Pancreas (tissue), 10 donors: Measurements from ENCODE around the gene LAMA4. TPM values are rescaled to one million over a fixed set of nuclear protein-coding genes. Genes with fewer than 3 reads are reported as not detected.

Experiments
- ATAC-seq, 4 donors: fragments of 200-7000 bp; cut with Tn5 transposase; one replicate each; pipeline versions ENCODE4 v1.8.0 to v1.9.1; 2020; ENCODE audit warnings: mild to moderate bottlenecking in 4 of 4, moderate library complexity in 4 of 4
- DNase-seq, 6 donors: peaks; one replicate each; pipeline ENCODE4 v3.0.0-alpha.2; 2020
- FAIRE-seq: peaks from 2 replicates; lab custom pipeline; 2012; peaks lifted over from hg19 to GRCh38; lab: Jason Lieb, UNC
- H3K27ac ChIP-seq, 4 donors: fragments of 200-600 bp; sonication (generic); 1 replicate in 3 of 4; 2 replicates in 1 of 4; pipeline versions ENCODE4 v1.5.0 to v1.8.0; 2020
- H3K27me3 ChIP-seq, 4 donors: fragments of 200-600 bp; one replicate each; pipeline ENCODE4 v1.8.0; 2021
- H3K36me3 ChIP-seq, 3 donors: fragments of 200-600 bp; sonication (generic) in 1 of 3; one replicate each; pipeline versions ENCODE4 v1.5.0 to v1.8.0; 2020 to 2021
- H3K4me1 ChIP-seq, 3 donors: fragments of 200-600 bp; one replicate each; pipeline ENCODE4 v1.8.0; 2021
- H3K4me3 ChIP-seq, 4 donors: fragments of 200-600 bp; sonication (generic) in 2 of 4; one replicate each; pipeline versions ENCODE4 v1.5.0 to v1.8.0; 2020 to 2021
- H3K9me3 ChIP-seq, 4 donors: fragments of 200-600 bp; one replicate each; pipeline ENCODE4 v1.8.0; 2021
- WGBS, 2 donors: extraction: QIAGEN DNeasy Blood & Tissue Kit; methylation state at CpG; one replicate each; pipeline ENCODE4 v1.1.7; 2013; 5-methylcytosine and 5-hydroxymethylcytosine counted together
- intact Hi-C, 3 donors: fragments of 100-400 bp; cut with DNase I; formaldehyde crosslinking; loops; one replicate each; pipeline versions ENCODE4 v1.11.1 to v1.14.2; 2022
- polyA plus RNA-seq, 2 donors: library from polyadenylated mRNA; stranded (reverse); fragments of 200-250 nt; gene quantifications; one replicate each; pipeline ENCODE4 v1.2.3, GENCODE V29; 2013
- total RNA-seq, 6 donors: library from RNA; stranded (reverse); fragmentation: NEBNext Ultra II Directional in 4 of 6; extraction: Animal tissue kit (Norgen Biotek cat#: 25700) in 4 of 6; gene quantifications; one replicate each; pipeline versions ENCODE4 v1.2.1 to v1.2.4, GENCODE V29; 2021 to 2023
- TF ChIP-seq, protein P1 (sequence below), 4 donors: fragments of 200-600 bp; sonication (generic) in 3 of 4; IDR thresholded peaks; one replicate each; pipeline versions ENCODE4 v1.5.0 to v1.8.0; 2021; ENCODE audit warnings: antibody characterized with exemption in 4 of 4
- donor health status: healthy with polysubstance abuse.
- donor health status: DM: no; HTN: no; CAD: no; lungs with moderate emphysema.
- donor health status: DM: no; HTN: no; CAD: no.
- donor health status: control.
- donor health status: control.
- donor health status: Bipolar disorder and iron deficiency.
- donor health status: DM: yes; HTN: yes; CAD: no.
- donor health status: DM: no; HTN: no; CAD: no.
- donor health status: DM: no; HTN: no; CAD: no.
- donor health status: DM: yes; HTN: yes; CAD: no.

The LAMA4 gene
- total and polyA plus RNA-seq, 8 donors = 1.3 to 14.0 (median 4.3) TPM

DNA sequence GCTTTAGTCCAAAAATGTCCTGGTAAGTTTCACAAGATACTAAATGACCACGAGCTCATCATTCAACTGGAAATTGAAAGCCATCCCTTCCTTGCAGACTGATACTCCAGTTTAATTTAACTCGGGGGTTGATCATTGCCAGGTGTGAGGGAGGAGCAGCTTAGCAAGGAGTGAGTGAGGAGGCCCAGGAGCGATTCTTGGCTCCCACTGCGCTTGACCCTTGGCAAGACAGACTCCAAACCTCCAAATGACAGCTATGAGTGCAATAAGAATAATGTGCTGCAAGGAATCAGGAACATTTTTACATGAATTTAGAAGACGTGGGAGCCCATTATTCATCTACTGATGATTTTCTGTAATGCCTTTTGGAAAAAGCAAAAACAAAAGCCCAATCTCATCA, 64.9 kb downstream of the LAMA4 start:
- intact Hi-C loops = no loop called here
- Histone ChIP-seq H3K4me1 (no peaks in the 10 kb centered on the region), H3K36me3 (no peaks in the 10 kb centered on the region), H3K4me3 (no peak overlapping the region), H3K27ac (no peak overlapping the region), H3K9me3 (no peaks in the 10 kb centered on the region), H3K27me3 (no peaks in the 10 kb centered on the region)
- 44 to 45% methylated on average over 5 of the region's 5 CpGs for whole genome bisulfite sequencing, 2 donors
- TF ChIP-seq, protein P1, sequence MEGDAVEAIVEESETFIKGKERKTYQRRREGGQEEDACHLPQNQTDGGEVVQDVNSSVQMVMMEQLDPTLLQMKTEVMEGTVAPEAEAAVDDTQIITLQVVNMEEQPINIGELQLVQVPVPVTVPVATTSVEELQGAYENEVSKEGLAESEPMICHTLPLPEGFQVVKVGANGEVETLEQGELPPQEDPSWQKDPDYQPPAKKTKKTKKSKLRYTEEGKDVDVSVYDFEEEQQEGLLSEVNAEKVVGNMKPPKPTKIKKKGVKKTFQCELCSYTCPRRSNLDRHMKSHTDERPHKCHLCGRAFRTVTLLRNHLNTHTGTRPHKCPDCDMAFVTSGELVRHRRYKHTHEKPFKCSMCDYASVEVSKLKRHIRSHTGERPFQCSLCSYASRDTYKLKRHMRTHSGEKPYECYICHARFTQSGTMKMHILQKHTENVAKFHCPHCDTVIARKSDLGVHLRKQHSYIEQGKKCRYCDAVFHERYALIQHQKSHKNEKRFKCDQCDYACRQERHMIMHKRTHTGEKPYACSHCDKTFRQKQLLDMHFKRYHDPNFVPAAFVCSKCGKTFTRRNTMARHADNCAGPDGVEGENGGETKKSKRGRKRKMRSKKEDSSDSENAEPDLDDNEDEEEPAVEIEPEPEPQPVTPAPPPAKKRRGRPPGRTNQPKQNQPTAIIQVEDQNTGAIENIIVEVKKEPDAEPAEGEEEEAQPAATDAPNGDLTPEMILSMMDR (IDR thresholded peaks at IDR 0.05) = no peak
- no peak for ATAC-seq
- DNase-seq = no peak
- FAIRE-seq = no peak

DNA sequence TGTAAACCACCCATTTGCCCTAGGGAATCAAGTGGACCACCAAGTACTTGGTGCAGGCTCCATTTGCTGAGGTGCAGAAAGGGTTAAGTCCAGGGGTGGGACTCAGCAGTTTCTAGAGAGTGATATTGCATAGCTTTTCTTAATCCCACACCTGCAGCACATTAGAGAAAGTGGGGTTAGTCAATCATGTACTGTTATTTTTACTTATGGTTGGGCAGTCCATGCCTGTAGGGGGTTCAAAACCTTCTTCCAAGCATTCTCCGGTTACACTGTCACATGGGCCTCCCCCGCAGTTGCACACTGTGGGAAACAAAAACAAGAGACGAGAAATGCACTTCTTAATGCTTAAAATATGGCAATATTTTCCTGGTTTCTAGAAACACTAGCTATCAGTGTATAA, 65.5 kb downstream of the LAMA4 start:
- no peak overlapping the region for H3K27ac ChIP-seq
- H3K36me3 ChIP-seq = no peaks in the 10 kb centered on the region
- H3K4me1 ChIP-seq = no peaks in the 10 kb centered on the region
- FAIRE-seq (no peak), ATAC-seq (no peak), DNase-seq (no peak)
- TF ChIP-seq, protein P1 (IDR thresholded peaks at IDR 0.05) = no peak
- H3K4me3 ChIP-seq = no peak overlapping the region
- H3K9me3 ChIP-seq = no peaks in the 10 kb centered on the region
- WGBS, 2 donors = 67 to 72% methylated on average over 3 of the region's 3 CpGs
- H3K27me3 ChIP-seq = no peaks in the 10 kb centered on the region
- intact Hi-C loops = no loop called here

DNA sequence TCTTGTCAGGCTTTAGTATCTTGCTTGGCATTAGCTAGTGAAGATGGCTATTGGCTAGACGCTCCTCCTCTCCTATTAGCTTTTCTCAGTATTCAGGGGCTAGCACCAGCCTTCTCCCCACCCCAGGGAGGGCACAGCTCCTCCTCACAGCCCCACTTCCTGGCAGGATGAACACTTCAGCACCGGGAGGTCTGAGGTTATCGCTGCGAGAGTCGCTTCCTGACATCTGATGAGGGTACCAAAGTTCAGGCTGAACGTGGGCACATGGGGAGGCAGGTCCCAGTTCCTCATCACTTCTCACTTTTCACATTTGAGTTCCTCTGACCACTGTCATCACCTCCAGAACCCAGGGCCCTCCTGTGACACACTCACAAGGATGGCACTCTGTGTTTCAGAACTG, 66.6 kb downstream of the LAMA4 start:
- intact Hi-C loops = no loop called here
- Histone ChIP-seq H3K4me1 (no peaks in the 10 kb centered on the region), H3K27ac (no peak overlapping the region), H3K4me3 (no peak overlapping the region), H3K9me3 (no peaks in the 10 kb centered on the region), H3K36me3 (no peaks in the 10 kb centered on the region), H3K27me3 (no peaks in the 10 kb centered on the region)
- TF ChIP-seq, protein P1 (IDR thresholded peaks at IDR 0.05) = no peak
- DNase-seq (no peak), ATAC-seq (no peak), FAIRE-seq (no peak)
- WGBS, 2 donors = 60 to 76% methylated on average over 6 of the region's 6 CpGs

DNA sequence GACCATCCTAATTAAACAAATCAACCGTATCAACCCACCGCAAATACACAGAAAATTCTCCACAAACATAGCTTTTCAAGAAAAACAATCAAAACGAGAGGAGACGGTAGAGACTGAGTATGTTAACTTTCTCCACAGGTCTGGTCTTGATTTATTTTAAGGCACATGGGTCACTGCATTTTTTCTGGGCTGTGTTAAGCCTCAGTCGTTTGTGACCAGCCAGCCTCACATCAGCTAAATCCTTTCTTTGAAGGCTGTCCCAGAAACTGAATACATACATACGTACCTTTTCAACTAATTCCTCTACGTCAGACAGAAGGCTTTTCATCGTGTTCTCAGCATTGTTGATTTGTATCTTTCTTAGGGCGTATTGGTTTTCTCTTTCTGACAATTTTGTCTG, 69.4 kb downstream of the LAMA4 start:
- TF ChIP-seq, protein P1 (IDR thresholded peaks at IDR 0.05) = no peak
- H3K27me3 ChIP-seq = no peaks in the 10 kb centered on the region
- 65 to 70% methylated on average over 9 of the region's 9 CpGs for WGBS, 2 donors
- H3K9me3 ChIP-seq = no peaks in the 10 kb centered on the region
- H3K36me3 ChIP-seq = no peaks in the 10 kb centered on the region
- no peak overlapping the region for H3K4me3 ChIP-seq
- DNase-seq (no peak), ATAC-seq (no peak), FAIRE-seq (no peak)
- H3K4me1 ChIP-seq = no peaks in the 10 kb centered on the region
- H3K27ac ChIP-seq = no peak overlapping the region
- intact Hi-C loops = loop anchor here in 2 of 3 donors (5.0 kb wide), 2 partner anchors 122 to 127 kb away; no protein-coding TSS in a partner anchor

DNA sequence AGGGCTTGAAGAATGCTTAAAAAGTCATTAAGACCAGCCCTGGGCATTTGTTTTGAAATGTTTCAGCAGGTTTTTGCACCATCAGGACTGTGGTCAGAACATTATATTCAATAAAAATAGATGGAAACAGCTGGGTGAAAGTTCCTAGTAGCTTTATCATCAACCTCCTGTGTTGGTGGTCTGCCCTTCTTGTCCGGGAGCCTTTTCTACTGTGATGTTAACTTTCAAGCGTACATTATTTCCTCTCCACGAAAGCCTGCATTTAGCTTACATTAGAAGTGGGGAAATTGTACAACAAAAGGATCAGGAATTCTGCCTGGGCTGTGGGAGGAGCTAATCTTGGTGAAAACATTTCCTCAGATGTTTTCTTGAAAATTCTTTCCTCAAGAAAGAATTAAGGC, 71.1 kb downstream of the LAMA4 start:
- no peaks in the 10 kb centered on the region for H3K27me3 ChIP-seq
- H3K4me1 ChIP-seq = no peaks in the 10 kb centered on the region
- H3K27ac ChIP-seq = no peak overlapping the region
- ATAC-seq = no peak
- DNase-seq = no peak
- no peaks in the 10 kb centered on the region for H3K9me3 ChIP-seq
- FAIRE-seq = no peak
- TF ChIP-seq, protein P1 (IDR thresholded peaks at IDR 0.05) = no peak
- 70 to 80% methylated on average over 3 of the region's 3 CpGs for WGBS, 2 donors
- no peaks in the 10 kb centered on the region for H3K36me3 ChIP-seq
- intact Hi-C loops = loop anchor here in 2 of 3 donors (5.0 kb wide), 2 partner anchors 124 to 129 kb away; no protein-coding TSS in a partner anchor
- no peak overlapping the region for H3K4me3 ChIP-seq
